Cardiac fibroblast (primary cell): Measurements from ENCODE around the gene CDYL.

Experiments used
- DNase-seq, 2 donors: peaks; one replicate each; pipeline versions ENCODE4 v3.0.0 to v3.0.0-alpha.2; 2010; ENCODE audit warnings: low read depth in 2 of 2
- H3K4me3 ChIP-seq, 2 donors: replicated peaks in 1 of 2; 1 replicate in 1 of 2; 2 replicates in 1 of 2; pipeline ENCODE4 v1.5.1; 2011; ENCODE audit warnings: low read depth in 2 of 2, low read length in 2 of 2, mild to moderate bottlenecking in 2 of 2, moderate library complexity in 1 of 2
- CTCF ChIP-seq: IDR thresholded peaks from one replicate; pipeline ENCODE4 v1.5.1; 2011; ENCODE audit warnings: low read depth, mild to moderate bottlenecking, low read length, inconsistent platforms

The CDYL gene

GRCh38 chr6:4923081-4923480, 146.9 kb downstream of the CDYL start:
- TF ChIP-seq CTCF = no peak
- H3K4me3 ChIP-seq = no peak overlapping the region
- no peak for DNase-seq

- no peak overlapping the region for H3K4me3 ChIP-seq
- no peak for TF ChIP-seq CTCF
- DNase-seq = no peak
Observed at GRCh38 chr6:4924661-4925271, 148.6 kb downstream of the CDYL start.

- H3K4me3 ChIP-seq = no peak overlapping the region
- DNase-seq = no peak
- no peak for TF ChIP-seq CTCF
Observed at GRCh38 chr6:4925580-4925979, 149.4 kb downstream of the CDYL start.

- peak; percentile 46 to 60 for DNase-seq
- no peak overlapping the region for H3K4me3 ChIP-seq
- TF ChIP-seq CTCF = no peak
Observed at GRCh38 chr6:4928426-4928825, 152.2 kb downstream of the CDYL start.

GRCh38 chr6:4929097-4929718, 153.0 kb downstream of the CDYL start:
- no peak for TF ChIP-seq CTCF
- DNase-seq = peak; percentile 22 to 49
- no peak overlapping the region for H3K4me3 ChIP-seq

GRCh38 chr6:4930025-4930691, 154.0 kb downstream of the CDYL start:
- no peak for DNase-seq
- H3K4me3 ChIP-seq = no peak overlapping the region
- TF ChIP-seq CTCF = no peak
